Measurements from ENCODE around the gene DMAP1. TPM values are rescaled to one million over a fixed set of nuclear protein-coding genes. Genes with fewer than 3 reads are reported as not detected.

DMAP1 gene
- total RNA-seq, 1 experiment from 2014 or later, result 52.9 TPM

GRCh38 chr1:44264451-44264771 is 51.1 kb downstream of the DMAP1 start:
- H3K27ac ChIP-seq (ENCODE audit: low read length), result no peak overlapping the region
- H3K36me3 ChIP-seq (ENCODE audit: control insufficient read depth, insufficient read depth, low read length), result no peaks in the 10 kb centered on the region
- BruUV-seq (replicated peaks), result no TSS peak
- ChIA-PET CTCF (no interaction called here), POLR2A (no interaction called here)
- ATAC-seq (no peak), DNase-seq (ENCODE audit: low read depth, low spot score) (no peak)
- in situ Hi-C loops (cut with HindIII; ENCODE audit: low pct_unique_long_range_greater_than_20kb, low sequenced_read_pairs), result no loop called here
- H3K9me3 ChIP-seq (ENCODE audit: control insufficient read depth, insufficient read depth, low read depth, low read length), result no peaks in the 10 kb centered on the region
- H3K4me3 ChIP-seq (ENCODE audit: low read depth in 2 of 2, low read length in 2 of 2), result no peak overlapping the region
- intact Hi-C loops (cut with micrococcal nuclease; ENCODE audit: unreplicated experiment), result no loop called here
- H3K4me1 ChIP-seq (ENCODE audit: control insufficient read depth, insufficient read depth, low read length), result no peaks in the 10 kb centered on the region
- no peaks in the 10 kb centered on the region for H3K27me3 ChIP-seq (ENCODE audit: control insufficient read depth, insufficient read depth, low read length)
- TF ChIP-seq POLR2AphosphoS5 (IDR thresholded peaks at IDR 0.05; ENCODE audit: low read depth, low read length) (no peak), SIN3A (IDR thresholded peaks at IDR 0.05; ENCODE audit: borderline replicate concordance, insufficient read depth, low read depth, low read length) (no peak), CTCF (IDR thresholded peaks at IDR 0.05) (no peak)

- no peak for ATAC-seq
- TF ChIP-seq POLR2AphosphoS5 (IDR thresholded peaks at IDR 0.05; ENCODE audit: low read depth, low read length), result no peak
- TF ChIP-seq CTCF (IDR thresholded peaks at IDR 0.05), result no peak
- TF ChIP-seq REST (IDR thresholded peaks at IDR 0.05; ENCODE audit: insufficient read depth in 1 of 2, low read depth in 2 of 2, low read length in 1 of 2), result no peak
- no peak for TF ChIP-seq SIN3A (IDR thresholded peaks at IDR 0.05; ENCODE audit: borderline replicate concordance, insufficient read depth, low read depth, low read length)
- no peak for TF ChIP-seq TCF7L2 (IDR thresholded peaks at IDR 0.05; ENCODE audit: low read depth, low read length)
- Histone ChIP-seq H3K27me3 (ENCODE audit: control insufficient read depth, insufficient read depth, low read length) (no peaks in the 10 kb centered on the region), H3K9me3 (ENCODE audit: control insufficient read depth, insufficient read depth, low read depth, low read length) (no peaks in the 10 kb centered on the region), H3K27ac (ENCODE audit: low read length) (no peak overlapping the region), H3K4me1 (ENCODE audit: control insufficient read depth, insufficient read depth, low read length) (no peaks in the 10 kb centered on the region), H3K36me3 (ENCODE audit: control insufficient read depth, insufficient read depth, low read length) (no peaks in the 10 kb centered on the region), H3K4me3 (ENCODE audit: low read depth in 2 of 2, low read length in 2 of 2) (no peak overlapping the region)
- BruUV-seq (replicated peaks), result no TSS peak
- ChIA-PET CTCF (no interaction called here), POLR2A (no interaction called here)
- no peak for DNase-seq (ENCODE audit: low read depth, low spot score)
- in situ Hi-C loops (cut with HindIII; ENCODE audit: low pct_unique_long_range_greater_than_20kb, low sequenced_read_pairs), result no loop called here
- intact Hi-C loops (cut with micrococcal nuclease; ENCODE audit: unreplicated experiment), result no loop called here
These were observed 52.5 kb downstream of the DMAP1 start for GRCh38 chr1:44265656-44266358.

Data from Panc1 (cell line).